Measurements from ENCODE around the gene STYXL1. TPM values are rescaled to one million over a fixed set of nuclear protein-coding genes. Genes with fewer than 3 reads are reported as not detected.

The STYXL1 gene
- total RNA-seq, 1 donor from 2014 or later = 56.1 TPM

DNA sequence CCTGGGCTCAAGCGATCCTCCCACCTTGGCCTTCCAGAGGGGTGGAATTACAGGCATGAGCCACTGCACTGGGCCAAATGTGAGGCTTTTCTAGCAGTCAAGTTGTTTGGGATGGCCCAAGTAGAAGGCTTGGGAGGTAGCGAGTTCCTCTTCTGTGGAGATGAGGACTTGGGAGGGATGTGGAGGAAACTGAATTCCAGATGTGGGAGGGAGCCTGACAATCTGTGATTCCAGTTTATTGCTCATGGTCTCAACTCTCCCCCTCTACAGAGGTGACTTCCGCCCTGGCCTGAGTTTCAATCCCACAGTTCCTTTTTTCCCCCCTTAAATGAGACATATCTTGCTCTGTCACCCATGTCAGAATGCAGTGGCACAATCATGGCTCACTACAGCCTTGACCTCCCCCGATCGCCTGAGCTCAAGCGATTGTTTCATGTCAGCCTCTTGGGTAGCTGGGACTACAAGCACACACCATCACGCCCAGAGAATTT lies 3.4 kb downstream of the STYXL1 start:
- Mint-ChIP-seq H3K9me3 (no peaks in the 10 kb centered on the region), H3K27ac (no peak overlapping the region), H3K27me3 (ENCODE audit: insufficient read depth, low read depth) (peaks cover 2% of the 10 kb centered on the region), H3K36me3 (peaks cover 9% of the 10 kb centered on the region), H3K4me3 (no peak overlapping the region), H3K4me1 (peaks cover 11% of the 10 kb centered on the region)
- Histone ChIP-seq H3F3A (ENCODE audit: low read depth) (peaks cover 5% of the 10 kb centered on the region), H4K20me1 (ENCODE audit: low read depth) (peaks cover 6% of the 10 kb centered on the region), H3K4me2 (no peak overlapping the region), H3K27me3 (no peaks in the 10 kb centered on the region), H3K4me3 (no peak overlapping the region), H3K9me3 (ENCODE audit: low read depth) (no peaks in the 10 kb centered on the region), H2AFZ (replicated peaks) (no peak overlapping the region), H3K27ac (no peak overlapping the region), H3K79me2 (ENCODE audit: low read depth) (peaks cover 56% of the 10 kb centered on the region), H3K4me1 (peaks cover 3% of the 10 kb centered on the region), H3K36me3 (no peaks in the 10 kb centered on the region), H3K9ac (no peak overlapping the region)
- TF ChIP-seq EZH2phosphoT487 (IDR thresholded peaks at IDR 0.05) (no peak), EZH2 (IDR thresholded peaks at IDR 0.05) (no peak), CTCF (IDR thresholded peaks at IDR 0.05) (no peak)
- no peak for DNase-seq (ENCODE audit: low spot score)

DNA sequence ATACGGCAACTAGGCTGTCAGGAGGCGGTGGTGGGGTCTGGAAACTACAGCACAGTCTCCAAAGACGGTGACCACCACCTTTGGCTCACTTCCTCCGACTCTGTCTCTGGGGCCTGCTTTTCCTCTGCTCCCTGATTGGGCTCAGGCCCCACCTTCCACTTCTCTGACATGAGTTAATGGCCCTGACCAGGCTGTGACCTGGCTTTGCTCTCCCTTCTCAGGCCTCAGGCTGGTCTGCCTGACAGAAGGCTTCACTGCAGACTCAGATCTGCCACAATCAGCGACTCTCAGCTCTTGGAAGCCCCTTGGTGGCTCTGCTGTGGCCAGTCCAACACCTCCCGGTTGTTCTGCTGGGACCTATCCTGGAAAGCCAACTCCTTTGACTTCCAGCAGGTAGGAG lies 7.7 kb downstream of the STYXL1 start:
- Histone ChIP-seq H3K4me2 (no peak overlapping the region), H3K4me1 (no peaks in the 10 kb centered on the region), H3K4me3 (no peak overlapping the region), H3K36me3 (no peaks in the 10 kb centered on the region), H2AFZ (replicated peaks) (no peak overlapping the region), H3K27me3 (no peaks in the 10 kb centered on the region), H3K9ac (no peak overlapping the region), H3K79me2 (ENCODE audit: low read depth) (peaks cover 17% of the 10 kb centered on the region), H3K9me3 (ENCODE audit: low read depth) (no peaks in the 10 kb centered on the region), H3F3A (ENCODE audit: low read depth) (no peaks in the 10 kb centered on the region), H4K20me1 (ENCODE audit: low read depth) (peaks cover 4% of the 10 kb centered on the region), H3K27ac (no peak overlapping the region)
- peaks cover 2% of the 10 kb centered on the region for H3K4me1 Mint-ChIP-seq
- no peak overlapping the region for H3K27ac Mint-ChIP-seq
- DNase-seq (ENCODE audit: low spot score) = no peak
- H3K4me3 Mint-ChIP-seq = no peak overlapping the region
- H3K9me3 Mint-ChIP-seq = no peaks in the 10 kb centered on the region
- TF ChIP-seq EZH2phosphoT487 (IDR thresholded peaks at IDR 0.05) (no peak), CTCF (IDR thresholded peaks at IDR 0.05) (no peak), EZH2 (IDR thresholded peaks at IDR 0.05) (no peak)
- H3K36me3 Mint-ChIP-seq = peaks cover 2% of the 10 kb centered on the region
- H3K27me3 Mint-ChIP-seq (ENCODE audit: insufficient read depth, low read depth) = peaks cover 2% of the 10 kb centered on the region

DNA sequence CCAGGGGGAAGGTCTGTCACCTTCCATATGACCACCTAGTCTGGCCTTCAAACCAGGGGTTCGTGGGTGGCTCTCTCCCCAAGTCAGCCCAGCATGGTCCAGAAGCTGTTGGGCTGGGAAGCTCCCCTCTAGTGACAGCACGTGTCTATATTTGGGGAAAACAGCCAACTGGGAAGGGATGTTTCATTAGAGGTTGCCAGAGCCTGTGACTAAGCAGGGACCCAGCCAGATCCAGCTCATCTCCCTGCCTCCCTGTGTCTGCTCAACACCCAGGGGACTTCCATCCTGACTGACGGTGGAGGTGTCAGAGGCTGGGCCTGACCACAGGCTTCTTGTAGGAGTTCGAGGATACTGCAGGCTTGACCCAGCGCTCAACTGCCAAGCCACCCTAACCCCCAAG lies 10.5 kb downstream of the STYXL1 start:
- no peaks in the 10 kb centered on the region for H3F3A ChIP-seq (ENCODE audit: low read depth)
- H3K79me2 ChIP-seq (ENCODE audit: low read depth) = no peaks in the 10 kb centered on the region
- H3K27ac ChIP-seq = no peak overlapping the region
- H3K27me3 ChIP-seq = no peaks in the 10 kb centered on the region
- H3K9ac ChIP-seq = no peak overlapping the region
- no peaks in the 10 kb centered on the region for H3K4me1 ChIP-seq
- no peaks in the 10 kb centered on the region for H4K20me1 ChIP-seq (ENCODE audit: low read depth)
- no peaks in the 10 kb centered on the region for H3K9me3 Mint-ChIP-seq
- TF ChIP-seq CTCF (IDR thresholded peaks at IDR 0.05) (no peak), EZH2 (IDR thresholded peaks at IDR 0.05) (no peak), EZH2phosphoT487 (IDR thresholded peaks at IDR 0.05) (no peak)
- no peaks in the 10 kb centered on the region for H3K36me3 ChIP-seq
- H3K4me3 Mint-ChIP-seq = no peak overlapping the region
- peaks cover 4% of the 10 kb centered on the region for H3K4me1 Mint-ChIP-seq
- H2AFZ ChIP-seq (replicated peaks) = no peak overlapping the region
- no peak for DNase-seq (ENCODE audit: low spot score)
- peaks cover 6% of the 10 kb centered on the region for H3K36me3 Mint-ChIP-seq
- H3K4me3 ChIP-seq = no peak overlapping the region
- H3K4me2 ChIP-seq = no peak overlapping the region
- no peak overlapping the region for H3K27ac Mint-ChIP-seq
- H3K9me3 ChIP-seq (ENCODE audit: low read depth) = no peaks in the 10 kb centered on the region
- no peaks in the 10 kb centered on the region for H3K27me3 Mint-ChIP-seq (ENCODE audit: insufficient read depth, low read depth)

Data from neural progenitor cell (in vitro differentiated cells).